KG1 (cell line): ENCODE measurements around the gene ISG15.

Experiments
- DNase-seq: peaks from one replicate; lab custom pipeline; 2025; lab: John Stamatoyannopoulos, UW

The ISG15 gene

DNA sequence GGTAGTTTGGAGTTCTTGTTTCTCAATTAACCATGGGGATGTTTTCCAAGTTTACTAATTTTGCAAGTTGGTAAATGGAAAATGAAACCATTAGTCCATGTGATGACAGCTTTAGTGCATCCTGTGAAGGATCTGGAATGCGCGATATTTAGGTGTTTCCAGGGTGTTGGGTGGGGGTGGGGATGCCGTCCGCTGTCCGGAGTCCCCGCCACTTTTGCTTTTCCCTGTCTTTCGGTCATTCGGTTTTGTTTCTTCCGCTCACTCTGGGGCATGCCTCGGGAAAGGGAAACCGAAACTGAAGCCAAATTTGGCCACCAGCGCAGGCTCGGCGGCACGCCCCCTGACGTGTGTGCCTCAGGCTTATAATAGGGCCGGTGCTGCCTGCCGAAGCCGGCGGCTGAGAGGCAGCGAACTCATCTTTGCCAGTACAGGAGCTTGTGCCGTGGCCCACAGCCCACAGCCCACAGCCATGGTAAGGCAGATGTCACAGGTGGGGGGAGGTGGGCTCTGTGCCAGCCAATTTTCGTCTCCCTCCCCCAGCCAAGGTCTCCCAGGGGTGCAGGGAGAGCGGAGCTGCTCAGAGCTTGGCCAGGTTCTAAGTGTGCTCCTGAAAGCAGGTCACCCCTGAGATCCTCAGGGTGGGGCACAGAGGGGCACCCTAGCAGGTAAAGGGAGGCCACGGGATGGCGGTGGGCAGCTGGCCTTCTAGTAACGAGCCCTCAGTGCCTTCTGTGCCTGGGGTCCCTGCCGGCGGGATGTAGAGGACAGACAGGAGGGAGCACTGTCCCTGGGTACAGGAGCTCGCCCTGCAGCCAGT lies at the start of gene ISG15:
TSS of gene ISG15 (plus strand) at position 393 of the 817 bp plus-strand sequence. CDS start at position 470, 77 bp downstream.
- DNase-seq, result peak; percentile 79

DNA sequence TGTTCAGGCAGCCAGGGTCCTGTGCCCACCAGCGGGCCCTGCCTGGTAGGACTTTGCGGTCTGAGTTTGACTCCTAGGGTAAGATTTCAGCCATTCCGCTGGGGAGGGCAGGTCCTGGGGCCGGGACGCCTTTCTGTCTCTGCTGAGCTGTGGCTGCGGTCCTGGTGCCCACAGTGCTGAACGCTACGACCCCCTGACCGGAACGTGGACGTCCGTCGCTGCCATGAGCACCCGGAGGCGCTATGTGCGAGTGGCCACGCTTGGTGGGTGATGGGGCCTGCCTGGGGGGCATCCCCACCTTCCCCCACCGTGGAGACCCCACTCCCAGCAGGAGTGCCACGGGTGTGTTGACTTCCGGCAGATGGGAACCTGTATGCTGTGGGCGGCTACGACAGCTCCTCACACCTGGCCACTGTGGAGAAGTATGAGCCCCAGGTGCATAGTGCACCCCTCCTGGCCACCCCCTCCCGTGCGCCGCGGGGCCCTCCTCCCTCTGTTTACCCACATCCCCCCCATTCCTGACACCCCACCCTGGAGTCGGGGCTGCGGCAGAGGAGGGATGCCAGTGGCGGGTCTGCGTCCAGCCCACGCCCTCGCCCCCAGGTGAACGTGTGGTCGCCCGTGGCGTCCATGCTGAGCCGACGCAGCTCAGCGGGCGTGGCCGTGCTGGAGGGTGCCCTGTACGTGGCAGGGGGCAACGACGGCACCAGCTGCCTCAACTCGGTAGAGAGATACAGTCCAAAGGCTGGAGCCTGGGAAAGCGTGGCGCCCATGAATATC lies 49.4 kb upstream of the ISG15 start:
- DNase-seq, result no peak

DNA sequence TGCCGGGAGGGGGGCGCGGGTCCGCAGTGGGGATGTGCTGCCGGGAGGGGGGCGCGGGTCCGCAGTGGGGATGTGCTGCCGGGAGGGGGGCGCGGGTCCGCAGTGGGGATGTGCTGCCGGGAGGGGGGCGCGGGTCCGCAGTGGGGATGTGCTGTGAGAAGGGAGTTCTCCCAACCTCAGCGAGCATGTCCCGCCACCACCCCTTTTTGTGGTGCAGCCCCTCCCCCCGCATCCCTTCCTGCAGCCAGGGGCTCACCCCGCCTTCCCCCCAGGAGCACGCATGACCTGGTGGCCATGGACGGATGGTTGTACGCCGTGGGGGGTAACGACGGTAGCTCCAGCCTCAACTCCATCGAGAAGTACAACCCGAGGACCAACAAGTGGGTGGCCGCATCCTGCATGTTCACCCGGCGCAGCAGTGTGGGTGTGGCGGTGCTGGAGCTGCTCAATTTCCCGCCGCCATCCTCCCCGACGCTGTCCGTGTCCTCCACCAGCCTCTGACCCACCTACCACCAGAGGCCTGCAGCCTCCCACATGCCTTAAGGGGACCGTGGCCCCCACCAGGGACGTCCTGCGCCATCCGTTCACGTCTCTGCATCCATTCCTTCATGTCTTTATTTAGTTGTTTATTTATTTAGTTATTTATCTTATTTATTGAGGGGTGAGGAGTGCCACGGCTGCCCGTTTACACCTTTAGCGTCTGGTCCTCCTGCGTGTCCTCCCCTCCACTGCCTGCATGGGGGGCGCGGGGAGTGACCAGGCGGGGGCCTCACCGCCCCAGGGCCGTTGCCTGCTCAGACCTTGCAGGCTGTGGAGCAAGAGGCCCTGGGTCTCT lies 48.4 kb upstream of the ISG15 start:
- no peak for DNase-seq

DNA sequence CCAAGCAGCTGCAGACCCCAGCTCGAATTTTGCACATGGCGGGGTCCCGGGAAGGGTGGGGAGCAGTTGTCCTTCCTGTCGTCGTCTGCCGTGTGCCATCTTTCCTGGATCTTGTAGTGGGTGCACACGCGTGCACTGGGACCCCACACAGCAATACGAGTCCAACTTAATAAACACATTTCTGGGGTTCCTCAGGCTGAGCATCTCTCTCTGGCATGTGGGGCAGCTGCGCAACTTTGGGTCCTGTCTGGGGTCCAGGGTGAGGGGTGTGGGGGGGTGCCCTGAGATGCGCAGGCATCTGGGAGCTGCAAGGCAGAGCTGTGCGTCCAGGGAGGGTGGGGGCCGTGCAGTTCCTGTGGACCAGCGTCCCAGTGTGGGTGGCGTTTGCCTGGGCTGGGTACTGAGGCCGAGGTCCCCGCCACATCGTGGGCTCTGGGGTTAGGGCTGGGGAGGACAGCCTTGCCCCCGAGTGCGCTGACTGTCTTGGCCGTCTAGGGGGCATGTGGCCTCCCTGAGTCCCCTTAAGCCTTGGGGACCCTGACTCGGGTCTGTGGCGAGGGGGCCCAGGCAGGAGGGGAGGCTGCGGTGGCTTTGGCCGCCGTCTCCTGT lies 47.7 kb upstream of the ISG15 start:
- no peak for DNase-seq

DNA sequence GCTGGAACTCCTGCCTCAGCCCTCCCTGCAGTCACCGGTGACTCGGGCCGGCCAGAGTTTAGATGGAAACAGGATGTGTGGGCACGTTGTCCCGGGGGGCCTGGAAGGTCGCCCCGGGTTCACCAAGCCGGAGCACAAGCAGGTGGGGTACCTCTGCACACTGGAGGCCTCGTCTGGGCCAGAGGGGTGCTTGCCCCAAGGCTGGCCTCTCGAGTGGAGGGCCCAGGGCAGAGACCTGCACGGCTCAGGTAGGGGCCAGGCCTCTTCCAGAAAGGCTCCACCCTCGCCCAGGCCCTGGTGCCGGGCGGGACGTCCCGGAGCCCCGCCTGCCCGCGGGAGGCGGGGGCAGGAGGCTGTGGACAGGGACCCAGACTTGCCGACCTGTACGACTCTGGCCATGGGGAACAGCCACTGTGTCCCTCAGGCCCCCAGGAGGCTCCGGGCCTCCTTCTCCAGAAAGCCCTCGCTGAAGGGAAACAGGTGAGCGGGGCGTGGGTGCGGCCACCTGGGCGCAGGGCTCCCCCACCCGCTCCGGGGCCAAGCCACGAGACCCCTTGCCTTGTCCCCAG lies 47.1 kb upstream of the ISG15 start, which contains the start of gene PLEKHN1:
TSS of gene PLEKHN1 (plus strand) at position 348 of the 569 bp plus-strand sequence. CDS start at position 398, 50 bp downstream.
- no peak for DNase-seq

DNA sequence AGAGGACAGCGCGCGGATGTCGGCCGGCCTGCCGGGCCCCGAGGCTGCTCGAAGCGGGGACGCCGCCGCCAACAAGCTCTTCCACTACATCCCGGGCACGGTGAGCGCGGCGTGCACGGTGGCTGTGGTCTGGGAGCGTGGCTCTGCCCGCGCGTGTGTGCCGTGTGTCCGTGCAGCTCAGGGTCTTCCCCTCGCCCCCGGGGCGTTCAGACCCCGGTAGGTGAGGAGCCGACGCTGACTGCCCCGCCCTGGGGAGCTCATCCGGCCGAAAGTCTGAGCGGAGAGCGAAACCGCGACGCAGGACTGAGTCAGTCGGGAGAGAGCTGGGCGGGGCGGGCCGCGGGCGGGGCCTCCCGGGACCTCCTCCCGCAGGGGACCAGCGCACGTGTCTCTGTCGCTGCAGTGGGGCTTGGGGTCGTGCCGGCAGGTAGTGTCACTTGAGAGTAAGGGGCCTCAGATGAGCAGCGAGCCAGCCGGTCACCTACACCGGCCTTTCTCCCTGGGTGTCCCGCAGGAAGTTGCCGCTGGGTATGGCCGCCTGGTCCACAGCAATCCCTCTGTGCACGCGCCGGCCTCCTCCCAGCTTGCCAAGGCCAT lies 46.5 kb upstream of the ISG15 start:
- peak; percentile 21 for DNase-seq

DNA sequence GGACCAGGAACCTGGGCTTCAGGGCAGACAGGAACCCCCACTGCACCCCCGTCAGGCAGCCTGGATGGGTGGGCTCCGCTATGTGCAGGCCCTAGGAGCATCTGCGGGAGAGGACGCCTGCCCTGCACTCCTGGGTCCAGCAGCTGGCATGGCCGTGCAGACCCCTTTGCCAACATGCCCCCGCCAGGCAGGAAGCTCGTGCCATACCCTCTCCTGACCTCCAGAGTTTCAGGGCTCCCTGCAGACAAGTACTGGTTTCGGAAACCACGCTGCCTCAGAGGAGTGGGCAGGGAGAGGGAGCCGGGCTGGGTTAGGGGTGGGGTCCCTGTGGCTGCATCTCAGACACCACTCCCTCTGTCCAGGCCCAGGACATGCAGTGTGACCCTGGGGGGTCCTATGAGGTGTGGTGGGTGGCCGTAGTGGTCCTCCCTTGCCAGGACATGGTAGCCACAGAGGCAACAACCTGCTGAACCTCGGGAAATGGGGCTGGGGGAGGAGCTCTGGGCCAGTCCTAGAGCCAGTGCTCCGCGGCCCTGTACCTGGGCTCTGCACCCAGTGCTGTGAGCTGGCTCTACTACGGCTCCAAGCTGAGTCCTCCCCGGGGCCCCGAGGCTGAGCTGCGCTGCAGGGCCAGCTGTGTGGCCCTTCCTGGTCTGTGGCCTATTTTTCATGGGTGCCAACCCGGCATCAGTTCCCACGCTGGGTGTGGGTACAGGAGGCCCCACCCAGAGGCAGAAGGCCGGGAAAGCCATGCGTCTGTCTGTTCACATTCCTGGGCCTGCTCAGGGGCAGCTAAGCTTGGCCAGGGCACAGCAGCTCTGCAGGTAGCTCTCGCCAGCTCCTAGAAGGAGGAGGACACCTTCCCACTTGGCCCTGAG lies 45.6 kb upstream of the ISG15 start:
- DNase-seq, result no peak

DNA sequence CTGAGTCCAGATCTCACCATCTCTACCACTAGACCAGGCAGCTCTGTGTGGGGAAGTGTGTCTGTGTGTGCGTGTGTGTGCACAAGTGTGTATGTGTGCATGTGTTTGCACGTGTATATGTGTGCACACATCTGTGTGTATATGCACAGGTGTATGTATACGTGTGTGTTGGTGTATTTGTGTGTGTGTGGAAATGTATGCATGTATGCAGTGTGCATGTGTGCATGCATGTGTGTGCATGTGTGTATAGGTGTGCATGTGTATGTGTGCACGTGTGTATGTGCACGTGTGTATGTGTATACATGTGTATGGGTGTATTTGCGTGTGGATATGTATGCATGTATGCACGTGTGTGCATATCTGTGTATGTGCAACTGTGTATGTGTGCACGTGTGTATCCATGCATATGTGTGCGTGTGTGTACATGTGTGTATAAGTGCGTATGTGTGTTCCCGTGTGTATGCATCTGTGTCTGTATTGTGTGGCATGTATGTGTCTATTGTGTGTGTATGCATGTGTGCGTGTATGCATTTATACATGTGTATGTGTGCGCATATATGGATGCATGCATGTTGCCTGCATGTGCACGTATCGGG lies 43.9 kb upstream of the ISG15 start:
- DNase-seq, result no peak

DNA sequence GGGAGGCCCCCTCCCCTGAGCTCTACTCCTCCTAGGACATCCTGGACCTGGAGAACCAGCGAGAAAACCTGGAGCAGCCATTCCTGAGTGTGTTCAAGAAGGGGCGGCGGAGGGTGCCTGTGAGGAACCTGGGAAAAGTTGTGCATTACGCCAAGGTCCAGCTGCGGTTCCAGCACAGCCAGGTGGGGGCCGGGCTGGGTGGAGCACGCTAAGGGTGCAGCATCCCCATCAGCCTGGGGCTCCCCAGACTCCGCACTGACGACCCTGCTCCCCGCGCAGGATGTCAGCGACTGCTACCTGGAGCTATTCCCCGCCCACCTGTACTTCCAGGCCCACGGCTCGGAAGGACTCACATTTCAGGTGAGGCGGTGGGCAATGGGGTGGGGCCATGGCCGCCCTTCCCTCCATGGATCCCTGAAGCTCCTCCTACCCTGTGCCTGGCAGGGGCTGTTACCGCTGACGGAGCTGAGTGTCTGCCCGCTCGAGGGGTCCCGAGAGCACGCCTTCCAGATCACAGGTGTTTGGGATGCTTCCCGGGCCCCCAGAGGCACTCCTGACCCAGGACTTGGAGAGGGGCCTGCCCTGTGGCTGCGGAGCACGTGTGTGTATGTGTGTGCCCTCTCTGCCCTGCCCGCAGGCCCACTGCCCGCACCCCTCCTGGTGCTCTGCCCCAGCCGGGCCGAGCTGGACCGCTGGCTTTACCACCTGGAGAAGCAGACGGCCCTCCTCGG lies 42.9 kb upstream of the ISG15 start:
- no peak for DNase-seq

DNA sequence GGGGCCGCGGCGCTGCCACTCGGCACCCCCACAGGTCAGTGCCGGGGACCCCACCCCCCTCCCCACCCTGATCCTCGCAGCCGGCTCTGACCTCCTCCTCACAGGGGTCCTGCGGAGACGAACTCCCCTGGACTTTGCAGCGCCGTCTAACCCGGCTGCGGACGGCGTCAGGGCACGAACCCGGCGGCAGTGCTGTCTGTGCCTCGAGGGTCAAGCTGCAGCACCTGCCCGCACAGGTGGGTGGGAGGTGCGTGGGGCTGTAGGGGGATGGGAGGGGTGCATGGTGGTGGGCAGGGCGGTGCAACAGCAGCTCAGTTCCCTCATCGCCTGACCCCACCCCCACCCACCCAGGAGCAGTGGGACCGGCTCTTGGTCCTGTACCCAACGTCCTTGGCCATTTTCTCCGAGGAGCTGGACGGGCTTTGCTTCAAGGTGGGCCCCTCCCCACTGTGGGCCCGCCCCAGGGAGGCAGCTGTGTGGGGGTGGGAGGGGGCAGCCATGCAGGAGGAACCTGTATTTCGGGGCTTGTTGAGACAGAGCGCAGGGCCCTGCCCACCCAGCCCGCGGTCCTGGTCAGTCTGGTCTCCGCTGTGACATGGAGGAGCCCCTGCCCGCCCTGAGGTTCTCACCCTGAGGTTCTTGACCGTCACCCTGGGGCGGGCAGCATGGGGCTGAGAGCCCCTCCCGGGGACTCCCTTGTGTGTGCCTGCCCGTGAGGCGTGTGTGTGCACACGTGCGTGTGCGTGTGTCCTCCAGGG lies 42.1 kb upstream of the ISG15 start:
- DNase-seq, result no peak

DNA sequence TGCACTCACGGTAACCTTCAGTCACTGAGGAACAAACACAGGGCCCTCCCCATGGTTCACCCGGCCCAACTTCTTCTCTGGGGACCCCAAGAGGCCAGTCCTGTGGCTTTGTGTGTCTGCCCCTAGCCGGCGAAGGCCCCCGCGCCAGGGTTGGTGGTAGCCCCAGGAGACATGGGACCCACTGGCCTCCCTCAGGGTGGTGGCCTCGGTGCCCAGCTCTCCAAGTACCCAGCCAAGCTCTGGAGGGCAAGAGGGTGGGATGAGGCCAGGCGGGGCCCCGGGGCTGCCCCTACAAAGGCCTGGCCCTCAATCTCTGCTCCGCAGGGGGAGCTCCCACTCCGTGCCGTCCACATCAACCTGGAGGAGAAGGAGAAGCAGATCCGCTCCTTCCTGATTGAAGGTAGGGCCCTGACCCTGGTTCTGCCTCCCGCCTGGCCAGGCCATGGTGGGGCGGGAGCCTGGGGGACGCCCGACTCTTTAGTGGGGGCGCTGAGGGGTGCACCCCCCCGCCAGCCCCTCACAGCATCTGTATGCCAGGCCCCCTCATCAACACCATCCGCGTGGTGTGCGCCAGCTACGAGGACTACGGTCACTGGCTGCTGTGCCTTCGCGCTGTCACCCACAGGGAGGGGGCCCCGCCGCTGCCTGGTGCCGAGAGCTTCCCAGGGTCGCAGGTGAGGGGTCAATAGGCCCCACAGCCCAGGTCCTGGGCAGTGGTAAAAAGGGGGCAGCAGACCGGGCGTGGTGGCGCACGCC lies 41.4 kb upstream of the ISG15 start:
- DNase-seq, result no peak

DNA sequence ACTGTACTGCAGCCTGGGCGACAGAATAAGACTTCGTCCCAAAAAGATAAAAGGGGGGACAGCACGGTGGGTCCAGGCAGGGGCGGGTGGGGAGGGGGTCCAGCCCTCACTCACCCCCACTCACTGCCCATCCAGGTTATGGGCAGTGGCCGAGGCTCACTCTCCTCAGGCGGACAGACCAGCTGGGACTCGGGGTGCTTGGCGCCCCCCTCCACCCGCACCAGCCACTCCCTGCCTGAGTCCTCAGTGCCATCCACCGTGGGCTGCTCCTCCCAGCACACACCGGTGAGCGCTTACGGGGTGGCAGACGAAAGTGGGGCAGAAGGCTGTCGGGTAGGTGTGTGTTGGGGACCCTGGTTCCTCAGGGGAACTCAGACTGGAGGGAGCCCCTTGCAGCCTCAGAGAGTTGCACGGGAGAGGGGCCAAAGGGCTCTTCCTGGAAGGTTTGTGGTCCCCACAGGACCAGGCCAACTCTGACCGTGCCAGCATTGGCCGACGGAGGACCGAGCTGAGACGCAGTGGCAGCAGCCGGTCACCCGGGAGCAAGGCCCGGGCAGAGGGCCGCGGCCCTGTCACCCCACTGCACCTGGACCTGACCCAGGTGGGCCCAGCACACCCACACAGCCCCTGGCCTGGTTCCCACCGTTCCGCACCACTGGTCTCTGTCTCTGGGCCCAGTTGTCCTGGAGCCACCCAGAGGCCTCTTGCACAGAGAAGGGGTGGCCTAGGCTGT lies 40.4 kb upstream of the ISG15 start:
- no peak for DNase-seq

DNA sequence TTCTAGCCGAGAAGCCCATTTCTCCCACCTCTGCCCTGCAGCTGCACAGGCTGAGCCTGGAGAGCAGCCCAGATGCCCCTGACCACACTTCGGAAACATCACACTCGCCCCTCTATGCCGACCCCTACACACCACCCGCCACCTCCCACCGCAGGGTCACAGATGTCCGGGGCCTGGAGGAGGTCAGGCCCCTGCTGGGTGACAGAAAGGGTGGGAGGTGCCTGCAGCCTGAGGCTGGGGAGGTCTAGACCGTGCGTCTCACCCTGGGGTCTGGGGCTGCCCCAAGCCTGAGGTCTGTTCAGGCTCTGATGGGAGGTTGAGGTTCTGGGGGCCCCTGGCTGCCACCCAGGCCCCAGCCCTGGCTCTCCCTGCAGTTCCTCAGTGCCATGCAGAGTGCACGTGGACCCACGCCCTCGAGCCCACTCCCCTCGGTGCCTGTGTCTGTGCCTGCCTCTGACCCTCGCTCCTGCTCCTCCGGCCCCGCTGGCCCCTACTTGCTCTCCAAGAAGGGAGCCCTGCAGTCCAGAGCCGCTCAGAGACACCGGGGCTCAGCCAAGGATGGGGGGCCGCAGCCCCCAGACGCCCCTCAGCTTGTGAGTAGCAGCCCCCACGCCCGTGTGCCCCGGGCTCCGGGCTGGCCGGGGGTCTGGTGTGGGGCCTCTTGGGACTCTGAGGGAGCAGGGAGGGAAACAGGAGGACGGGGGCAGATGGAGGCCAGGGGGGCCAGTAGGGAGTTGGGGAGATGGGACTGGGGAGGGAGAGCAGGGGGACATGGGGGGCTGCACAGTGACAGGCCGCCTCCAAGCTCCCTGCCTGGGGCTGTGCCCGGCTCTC lies 39.6 kb upstream of the ISG15 start:
- DNase-seq, result no peak

DNA sequence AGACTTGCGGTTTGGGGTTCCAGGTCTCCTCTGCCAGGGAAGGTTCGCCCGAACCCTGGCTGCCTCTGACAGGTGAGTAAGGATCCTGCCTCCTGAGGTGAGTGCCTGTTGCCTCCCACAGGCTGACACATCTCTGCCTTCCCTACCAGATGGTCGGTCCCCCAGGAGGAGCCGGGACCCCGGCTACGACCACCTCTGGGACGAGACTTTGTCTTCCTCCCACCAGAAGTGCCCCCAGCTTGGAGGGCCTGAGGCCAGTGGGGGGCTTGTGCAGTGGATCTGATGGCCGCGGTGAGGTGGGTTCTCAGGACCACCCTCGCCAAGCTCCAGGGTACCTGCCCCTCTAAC lies 39.0 kb upstream of the ISG15 start:
- no peak for DNase-seq

DNA sequence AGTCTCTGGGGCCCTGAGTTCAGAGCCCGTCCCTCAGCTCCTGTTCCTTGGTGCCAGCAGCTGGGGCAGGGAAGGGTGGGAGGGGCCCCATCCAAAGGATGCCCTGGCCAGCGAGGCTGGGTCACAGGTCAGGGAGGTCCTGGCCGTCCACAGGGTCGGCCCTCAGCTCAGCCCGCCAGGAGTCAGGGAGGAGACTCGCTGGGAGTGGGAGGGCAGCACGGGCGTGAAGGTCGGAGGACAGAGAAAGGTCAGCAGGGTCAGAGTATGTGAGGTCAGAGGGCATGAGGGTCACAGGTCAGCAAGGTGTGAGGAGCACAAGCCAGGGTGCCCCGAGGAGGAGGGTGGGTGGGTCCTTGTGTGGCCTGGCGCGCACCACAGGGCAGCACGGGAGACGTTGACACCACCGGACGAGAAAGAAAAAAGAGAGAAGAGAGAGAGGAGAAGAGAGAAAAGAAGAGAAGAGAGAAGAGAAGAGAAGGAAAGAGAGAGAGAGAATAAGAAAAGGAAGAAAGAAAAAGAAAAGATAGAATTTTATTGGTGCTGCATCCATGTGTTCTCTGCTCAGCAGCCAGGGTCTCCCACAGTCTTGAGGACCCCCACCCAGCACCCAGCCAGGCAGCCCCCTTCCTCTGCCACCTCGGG lies 38.5 kb upstream of the ISG15 start:
- DNase-seq, result no peak
